B cell (primary cell): Measurements from ENCODE around the gene GIPC3. TPM values are rescaled to one million over a fixed set of nuclear protein-coding genes. Genes with fewer than 3 reads are reported as not detected.

Experiments used
- ATAC-seq: fragments of 200-7000 bp; cut with Tn5 transposase; one replicate; pipeline ENCODE4 v1.10.0; 2021; ENCODE audit warnings: low read depth, mild to moderate bottlenecking, moderate number of reproducible peaks, moderate library complexity
- CTCF ChIA-PET: fragments of 350-600 bp; sonication (Branson Sonifier 250); formaldehyde crosslinking; loops from one replicate; lab custom pipeline; 2021; ENCODE audit warnings: antibody characterized with exemption, inconsistent platforms; lab: Charles Lee
- POLR2A ChIA-PET: fragments of 350-600 bp; sonication (Branson Sonifier 250); formaldehyde crosslinking; loops from one replicate; lab custom pipeline; 2021; ENCODE audit warnings: antibody characterized with exemption; lab: Charles Lee
- DNase-seq: peaks from one replicate; pipeline ENCODE4 v3.0.0; 2013
- H2AFZ ChIP-seq: 2 replicates; pipeline ENCODE4 v1.6.1; 2012; ENCODE audit warnings: mild to moderate bottlenecking, low read depth, low read length; ENCODE audit not compliant: insufficient read depth, poor library complexity, severe bottlenecking
- H3K27ac ChIP-seq, 2 donors: 1 replicate in 1 of 2; 2 replicates in 1 of 2; pipeline ENCODE4 v1.5.1; 2012 to 2013; ENCODE audit warnings: low read length in 2 of 2, mild to moderate bottlenecking in 2 of 2, moderate library complexity in 1 of 2
- H3K27me3 ChIP-seq, 4 experiments: fragments of 200-600 bp in 1 of 4; sonication (generic) in 1 of 4; replicated peaks in 1 of 4; 1 replicate in 2 of 4; 2 replicates in 2 of 4; pipeline versions ENCODE4 v1.6.1 to v1.7.0; 2013 to 2016; ENCODE audit warnings: low read length in 3 of 4, mild to moderate bottlenecking in 2 of 4, mixed read lengths in 1 of 4, moderate library complexity in 1 of 4; ENCODE audit not compliant: insufficient read depth in 4 of 4, control insufficient read depth in 3 of 4; ENCODE audit errors: control extremely low read depth in 1 of 4
- H3K36me3 ChIP-seq, 2 experiments: replicated peaks in 1 of 2; 1 replicate in 1 of 2; 2 replicates in 1 of 2; pipeline versions ENCODE4 v1.6.1 to v1.7.1; 2013; ENCODE audit warnings: low read length in 1 of 2; ENCODE audit not compliant: insufficient read depth in 2 of 2, control insufficient read depth in 1 of 2; ENCODE audit errors: control extremely low read depth in 1 of 2, extremely low read depth in 1 of 2
- H3K4me1 ChIP-seq, 2 donors: fragments of 200-600 bp in 1 of 2; sonication (generic) in 1 of 2; 1 replicate in 1 of 2; 2 replicates in 1 of 2; pipeline versions ENCODE4 v1.5.1 to v1.6.1; 2013 to 2017; ENCODE audit warnings: low read length in 2 of 2; ENCODE audit not compliant: control insufficient read depth in 2 of 2, insufficient read depth in 2 of 2
- H3K4me2 ChIP-seq: replicated peaks from 2 replicates; pipeline ENCODE3; 2012; ENCODE audit warnings: mild to moderate bottlenecking, low read depth, low read length; ENCODE audit not compliant: poor library complexity, severe bottlenecking
- H3K4me3 ChIP-seq, 5 experiments: fragments of 200-600 bp in 1 of 5; sonication (generic) in 1 of 5; 1 replicate in 3 of 5; 2 replicates in 2 of 5; pipeline versions ENCODE4 v1.5.1 to v1.7.0; 2011 to 2016; ENCODE audit warnings: low read length in 4 of 5, mild to moderate bottlenecking in 4 of 5, low read depth in 2 of 5, control low read depth in 1 of 5, moderate library complexity in 1 of 5; ENCODE audit not compliant: insufficient read depth in 1 of 5; ENCODE audit errors: control extremely low read depth in 1 of 5, extremely low read depth in 1 of 5
- H3K79me2 ChIP-seq: fragments of 200-600 bp; sonication (generic); one replicate; pipeline ENCODE4 v1.6.0; 2016; ENCODE audit warnings: low read length; ENCODE audit not compliant: control insufficient read depth, insufficient read depth
- H3K9ac ChIP-seq: fragments of 200-600 bp; sonication (generic); 2 replicates; pipeline ENCODE4 v1.6.1; 2017; ENCODE audit warnings: mild to moderate bottlenecking, low read length, moderate library complexity
- H3K9me3 ChIP-seq, 3 donors: one replicate each; pipeline versions ENCODE4 v1.6.1 to v1.7.1; 2013; ENCODE audit warnings: low read length in 2 of 3; ENCODE audit not compliant: control insufficient read depth in 2 of 3, insufficient read depth in 1 of 3; ENCODE audit errors: control extremely low read depth in 1 of 3
- H4K20me1 ChIP-seq: 2 replicates; pipeline ENCODE4 v1.6.0; 2012; ENCODE audit warnings: mild to moderate bottlenecking, low read length; ENCODE audit not compliant: insufficient read depth, control insufficient read depth, poor library complexity, severe bottlenecking
- H3K27ac Mint-ChIP-seq: one replicate; pipeline ENCODE4 v1.8.0; 2021; ENCODE audit warnings: mixed read lengths
- H3K27me3 Mint-ChIP-seq: one replicate; pipeline ENCODE4 v1.8.0; 2021; ENCODE audit warnings: mixed read lengths
- H3K4me1 Mint-ChIP-seq: one replicate; pipeline ENCODE4 v1.8.0; 2021; ENCODE audit warnings: mixed read lengths
- H3K4me3 Mint-ChIP-seq: one replicate; pipeline ENCODE4 v1.8.0; 2021; ENCODE audit warnings: mixed read lengths
- H3K9me3 Mint-ChIP-seq: one replicate; pipeline ENCODE4 v1.8.0; 2022; ENCODE audit warnings: mixed read lengths; ENCODE audit not compliant: insufficient read depth
- CTCF ChIP-seq: fragments of 200-600 bp; IDR thresholded peaks from one replicate; pipeline ENCODE4 v1.8.0; 2022; ENCODE audit warnings: antibody characterized with exemption, mild to moderate bottlenecking
- EZH2 ChIP-seq: IDR thresholded peaks from 2 replicates; pipeline ENCODE4 v1.6.1; 2012; ENCODE audit warnings: borderline replicate concordance, low read depth, mild to moderate bottlenecking, moderate library complexity, low read length; ENCODE audit not compliant: insufficient read depth, poor library complexity, severe bottlenecking
- WGBS: methylation state at CpG from one replicate; pipeline ENCODE4 v1.1.5; 2013; ENCODE audit warnings: missing lambda C conversion rate; ENCODE audit not compliant: insufficient coverage; 5-methylcytosine and 5-hydroxymethylcytosine counted together
- intact Hi-C: fragments of 100-400 bp; cut with micrococcal nuclease; formaldehyde crosslinking; loops from one replicate; pipeline ENCODE4 v1.10.0; 2022
- polyA plus RNA-seq: library from polyadenylated mRNA; depleted of rRNA; stranded (reverse); fragments of >200 nt; gene quantifications from 2 replicates; pipeline ENCODE4 v1.2.3, GENCODE V29; 2012
- total RNA-seq, 2 donors: library from RNA; stranded (reverse); fragments of 120-200 nt in 1 of 2; gene quantifications; 1 replicate in 1 of 2; 2 replicates in 1 of 2; pipeline versions ENCODE4 v1.2.3 to v1.2.4, GENCODE V29; 2013 to 2022

Gene GIPC3
- total and polyA plus RNA-seq, 2 donors (not counting 1 experiment from before 2014, with no cell fraction given), result 0.47 to 0.48 TPM

- H3K9me3 ChIP-seq, result peaks cover 0 to 24% (median 0%) of the 10 kb centered on the region in 3 donors
- Mint-ChIP-seq H3K4me3 (no peak overlapping the region), H3K27ac (no peak overlapping the region), H3K4me1 (peaks cover 20% of the 10 kb centered on the region), H3K9me3 (no peaks in the 10 kb centered on the region), H3K27me3 (no peaks in the 10 kb centered on the region)
- peaks cover 0 to 4% (median 0%) of the 10 kb centered on the region in 4 experiments for H3K27me3 ChIP-seq
- TF ChIP-seq CTCF (no peak), EZH2 (no peak)
- peak overlapping the region; percentile 74 for H3K9ac ChIP-seq
- H3K27ac ChIP-seq, result peak overlapping the region; percentile 2 to 61
- DNase-seq (no peak), ATAC-seq (no peak)
- intact Hi-C loops, result no loop called here
- H2AFZ ChIP-seq, result peak overlapping the region; percentile 84
- WGBS, result 63% methylated on average over 25 of the region's 27 CpGs
- H3K79me2 ChIP-seq, result peaks cover 7% of the 10 kb centered on the region
- H3K4me2 ChIP-seq, result peak overlapping the region; percentile 97
- CTCF ChIA-PET, result interaction anchor here (0.6 to 1.3 kb wide), 5 partner anchors 15 to 531 kb away, joined by 3 to 6 read pairs (median 5); partner anchors contain the start of gene GIPC3
- H3K4me1 ChIP-seq, result peaks cover 36 to 49% of the 10 kb centered on the region in 2 donors
- no peaks in the 10 kb centered on the region for H4K20me1 ChIP-seq
- POLR2A ChIA-PET, result interaction anchor here (0.5 kb wide), 2 partner anchors 35 to 99 kb away, joined by 7 to 9 read pairs; no protein-coding TSS in a partner anchor
- peak overlapping the region in 4 of 5 experiments; percentile 49 to 71 (median 64) for H3K4me3 ChIP-seq
- H3K36me3 ChIP-seq, result no peaks in the 10 kb centered on the region
These were observed 19.1 kb downstream of the GIPC3 start for GRCh38 chr19:3604227-3604986.

DNA sequence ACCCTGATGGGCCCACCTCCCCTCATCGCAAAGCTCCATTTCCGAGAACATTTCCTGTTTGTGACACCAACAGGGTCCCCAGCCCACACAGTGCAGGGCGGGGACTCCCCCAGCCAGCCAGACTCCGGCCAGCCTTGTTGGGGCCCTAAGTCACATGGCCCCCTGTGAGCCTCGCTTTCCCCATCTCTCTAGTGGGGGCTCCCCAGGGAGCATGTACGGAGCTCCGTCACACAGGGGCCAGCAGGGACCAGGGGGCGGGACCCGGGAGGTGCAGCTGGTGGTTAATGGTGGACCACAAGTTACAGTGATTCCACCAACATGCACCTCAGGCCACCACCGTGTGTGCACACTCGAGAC, 19.7 kb downstream of the GIPC3 start:
- Histone ChIP-seq H3K27me3 (peaks cover 0 to 4% (median 0%) of the 10 kb centered on the region in 4 experiments), H3K79me2 (peaks cover 7% of the 10 kb centered on the region), H3K4me1 (peaks cover 36 to 49% of the 10 kb centered on the region in 2 donors), H3K9ac (peak overlapping the region; percentile 74), H3K36me3 (no peaks in the 10 kb centered on the region), H3K27ac (peak overlapping the region; percentile 2 to 61), H4K20me1 (no peaks in the 10 kb centered on the region), H3K4me3 (peak overlapping the region; percentile 49 to 71 (median 65)), H2AFZ (peak overlapping the region; percentile 84), H3K9me3 (peaks cover 0 to 29% (median 0%) of the 10 kb centered on the region in 3 donors), H3K4me2 (peak overlapping the region; percentile 97)
- POLR2A ChIA-PET, result interaction anchor here (0.5 kb wide), 2 partner anchors 35 to 98 kb away, joined by 7 to 9 read pairs; no protein-coding TSS in a partner anchor
- DNase-seq, result peak; percentile 53
- no peaks in the 10 kb centered on the region for H3K9me3 Mint-ChIP-seq
- peak; percentile 70 for ATAC-seq
- H3K4me3 Mint-ChIP-seq, result no peak overlapping the region
- intact Hi-C loops, result loop anchor here (5.0 kb wide), 1 partner anchor 48 kb away; the partner anchor contains the start of gene MFSD12
- H3K27ac Mint-ChIP-seq, result no peak overlapping the region
- CTCF ChIA-PET, result interaction anchor here (0.6 to 1.3 kb wide), 5 partner anchors 14 to 532 kb away, joined by 3 to 6 read pairs (median 5); partner anchors contain the start of gene GIPC3
- 0% methylated on average over 8 of the region's 11 CpGs for WGBS
- H3K27me3 Mint-ChIP-seq, result no peaks in the 10 kb centered on the region
- TF ChIP-seq EZH2 (no peak), CTCF (no peak)
- peaks cover 21% of the 10 kb centered on the region for H3K4me1 Mint-ChIP-seq
